Smooth muscle cell (in vitro differentiated cells): ENCODE data around the gene PSMD12. TPM values are rescaled to one million over a fixed set of nuclear protein-coding genes. Genes with fewer than 3 reads are reported as not detected.
"Not testable (repeated sequence)": the region's sequence is repeated elsewhere in the genome, so short reads cannot be mapped to it uniquely, and the experiment has no call there.

Experiments
- DNase-seq: peaks from one replicate; lab custom pipeline; 2025; ENCODE audit not compliant: unreplicated experiment; lab: John Stamatoyannopoulos, UW
- H2AFZ ChIP-seq: fragments of 200-600 bp; sonication (generic); 2 replicates; pipeline ENCODE4 v1.6.0; 2016; ENCODE audit warnings: antibody characterized with exemption, low read depth, mild to moderate bottlenecking
- H3F3A ChIP-seq: fragments of 200-600 bp; sonication (generic); 2 replicates; pipeline ENCODE4 v1.6.0; 2017; ENCODE audit warnings: antibody characterized with exemption, low read depth
- H3K27ac ChIP-seq: fragments of 200-600 bp; sonication (generic); 2 replicates; pipeline ENCODE4 v1.5.1; 2016; ENCODE audit warnings: low read depth, mild to moderate bottlenecking
- H3K27me3 ChIP-seq: fragments of 200-600 bp; sonication (generic); 2 replicates; pipeline ENCODE4 v1.6.1; 2016; ENCODE audit warnings: low read depth, mild to moderate bottlenecking
- H3K36me3 ChIP-seq: fragments of 200-600 bp; sonication (generic); 2 replicates; pipeline ENCODE4 v1.5.1; 2016; ENCODE audit warnings: low read depth
- H3K4me1 ChIP-seq: fragments of 200-600 bp; sonication (generic); 2 replicates; pipeline ENCODE4 v1.5.1; 2016; ENCODE audit warnings: low read depth
- H3K4me2 ChIP-seq: fragments of 200-600 bp; sonication (generic); 2 replicates; pipeline ENCODE4 v1.6.0; 2016; ENCODE audit warnings: mild to moderate bottlenecking
- H3K4me3 ChIP-seq: fragments of 200-600 bp; sonication (generic); 2 replicates; pipeline ENCODE4 v1.5.1; 2016; ENCODE audit warnings: mild to moderate bottlenecking
- H3K79me2 ChIP-seq: fragments of 200-600 bp; sonication (generic); 2 replicates; pipeline ENCODE4 v1.6.0; 2016; ENCODE audit warnings: low read depth, mild to moderate bottlenecking
- H3K9ac ChIP-seq: fragments of 200-600 bp; sonication (generic); 2 replicates; pipeline ENCODE4 v1.6.0; 2016; ENCODE audit warnings: low read depth
- H3K9me3 ChIP-seq: fragments of 200-600 bp; sonication (generic); replicated peaks from 2 replicates; pipeline ENCODE4 v1.5.1; 2016; ENCODE audit warnings: low read depth
- H4K20me1 ChIP-seq: fragments of 200-600 bp; sonication (generic); 2 replicates; pipeline ENCODE4 v1.6.0; 2016; ENCODE audit warnings: low read depth
- CTCF ChIP-seq: fragments of 200-600 bp; sonication (generic); IDR thresholded peaks from 2 replicates; pipeline ENCODE4 v1.5.1; 2017; ENCODE audit warnings: borderline replicate concordance, mild to moderate bottlenecking, antibody characterized with exemption; ENCODE audit not compliant: insufficient read depth, poor library complexity, severe bottlenecking
- WGBS: methylation state at CpG from one replicate; pipeline ENCODE4 v1.1.7; 2016; ENCODE audit warnings: low lambda C conversion rate; 5-methylcytosine and 5-hydroxymethylcytosine counted together
- polyA plus RNA-seq: library from polyadenylated mRNA; unstranded; fragments of >200 nt; fragmentation: Nextera tagmentation; extraction: Ambion mirVana; gene quantifications from 2 replicates; pipeline ENCODE4 v1.2.1, GENCODE V29; 2016
- total RNA-seq: library from RNA; depleted of rRNA; stranded (reverse); fragments of >200 nt; gene quantifications from 2 replicates; pipeline ENCODE4 v1.2.3, GENCODE V29; 2014

PSMD12 gene
- total and polyA plus RNA-seq, 2 experiments from 2014 or later: 34.7 to 51.7 TPM

- no peaks in the 10 kb centered on the region for H4K20me1 ChIP-seq
- H3K9me3 ChIP-seq: no peaks in the 10 kb centered on the region
- H3K27ac ChIP-seq: no peak overlapping the region
- H3K9ac ChIP-seq: no peak overlapping the region
- DNase-seq: no peak
- no peak for TF ChIP-seq CTCF
- no peak overlapping the region for H2AFZ ChIP-seq
- peaks cover 7% of the 10 kb centered on the region for H3K36me3 ChIP-seq
- WGBS: 87% methylated on average over 12 of the region's 12 CpGs
- no peak overlapping the region for H3K4me3 ChIP-seq
- no peaks in the 10 kb centered on the region for H3K79me2 ChIP-seq
- H3K4me1 ChIP-seq: no peaks in the 10 kb centered on the region
- no peaks in the 10 kb centered on the region for H3K27me3 ChIP-seq
- H3F3A ChIP-seq: peaks cover 6% of the 10 kb centered on the region
- H3K4me2 ChIP-seq: no peak overlapping the region
These were observed 29.5 kb downstream of the PSMD12 start for GRCh38 chr17:67336859-67337258.

- Histone ChIP-seq H3K9me3 (no peaks in the 10 kb centered on the region), H3K4me2 (no peak overlapping the region), H3K79me2 (no peaks in the 10 kb centered on the region), H3K27ac (no peak overlapping the region), H3K9ac (no peak overlapping the region), H2AFZ (no peak overlapping the region), H3K36me3 (peaks cover 3% of the 10 kb centered on the region), H3F3A (peaks cover 6% of the 10 kb centered on the region), H3K4me1 (no peaks in the 10 kb centered on the region), H4K20me1 (no peaks in the 10 kb centered on the region), H3K27me3 (no peaks in the 10 kb centered on the region), H3K4me3 (no peak overlapping the region)
- no peak for DNase-seq
- TF ChIP-seq CTCF: no peak
- 95% methylated on average over 5 of the region's 5 CpGs for WGBS
These were observed 31.0 kb downstream of the PSMD12 start for GRCh38 chr17:67335245-67335835.

- H3K4me3 ChIP-seq, H3K27me3 ChIP-seq, H3K4me1 ChIP-seq, H3K79me2 ChIP-seq, H3K9me3 ChIP-seq, H3K4me2 ChIP-seq, H3F3A ChIP-seq, DNase-seq, H3K9ac ChIP-seq, H3K27ac ChIP-seq, H4K20me1 ChIP-seq, H3K36me3 ChIP-seq, H2AFZ ChIP-seq: not testable (repeated sequence)
- WGBS: 96% methylated on average over 1 of the region's 1 CpG
These were observed 34.2 kb downstream of the PSMD12 start for GRCh38 chr17:67332162-67332508.

- H3K27ac ChIP-seq, H3K36me3 ChIP-seq, H2AFZ ChIP-seq, H3K4me2 ChIP-seq, H3K4me3 ChIP-seq, DNase-seq, H3K9me3 ChIP-seq, H3K9ac ChIP-seq, H3K79me2 ChIP-seq, H4K20me1 ChIP-seq, H3K27me3 ChIP-seq, H3K4me1 ChIP-seq, H3F3A ChIP-seq: not testable (repeated sequence)
- WGBS: 95% methylated on average over 8 of the region's 8 CpGs
These were observed 34.8 kb downstream of the PSMD12 start for GRCh38 chr17:67331381-67332161.
